GM23338 (cell line): ENCODE data around the gene LSM12. TPM values are rescaled to one million over a fixed set of nuclear protein-coding genes. Genes with fewer than 3 reads are reported as not detected.
A peak's percentile ranks its signal among the peaks of the same experiment; 100 is the strongest.

Source experiments
- ATAC-seq: fragments of 200-7000 bp; cut with Tn5 transposase; 3 replicates; pipeline ENCODE4 v1.9.1; 2020
- DNase-seq: peaks from one replicate; pipeline ENCODE4 v3.0.0-alpha.2; 2015; ENCODE audit warnings: low spot score
- H2AFZ ChIP-seq: fragments of 200-600 bp; sonication (generic); 2 replicates; pipeline ENCODE4 v1.8.0; 2016; ENCODE audit warnings: antibody characterized with exemption, mild to moderate bottlenecking, moderate library complexity
- H3F3A ChIP-seq: fragments of 200-600 bp; sonication (generic); replicated peaks from 2 replicates; pipeline ENCODE4 v1.8.0; 2017; ENCODE audit warnings: antibody characterized with exemption, mixed run types, low read depth
- H3K27ac ChIP-seq: fragments of 200-600 bp; sonication (generic); 2 replicates; pipeline ENCODE4 v1.6.1; 2016; ENCODE audit warnings: low read depth
- H3K27me3 ChIP-seq: fragments of 200-600 bp; sonication (generic); 2 replicates; pipeline ENCODE4 v1.8.0; 2016; ENCODE audit warnings: mild to moderate bottlenecking, mixed run types, moderate library complexity; ENCODE audit not compliant: insufficient read depth
- H3K36me3 ChIP-seq: fragments of 200-600 bp; sonication (generic); 2 replicates; pipeline ENCODE4 v1.8.0; 2016; ENCODE audit warnings: mild to moderate bottlenecking; ENCODE audit not compliant: insufficient read depth
- H3K4me1 ChIP-seq: fragments of 200-600 bp; sonication (generic); 2 replicates; pipeline ENCODE4 v1.8.0; 2016; ENCODE audit warnings: mild to moderate bottlenecking, moderate library complexity; ENCODE audit not compliant: insufficient read depth
- H3K4me2 ChIP-seq: fragments of 200-600 bp; sonication (generic); 2 replicates; pipeline ENCODE4 v1.7.1; 2017; ENCODE audit warnings: mixed run types
- H3K4me3 ChIP-seq: fragments of 200-600 bp; sonication (generic); 2 replicates; pipeline ENCODE4 v1.6.1; 2016; ENCODE audit warnings: mixed run types
- H3K79me2 ChIP-seq: fragments of 200-600 bp; sonication (generic); replicated peaks from 2 replicates; pipeline ENCODE4 v1.8.0; 2017; ENCODE audit warnings: mild to moderate bottlenecking; ENCODE audit not compliant: insufficient read depth
- H3K9me2 ChIP-seq: fragments of 200-600 bp; sonication (generic); 2 replicates; pipeline ENCODE4 v1.8.0; 2017; ENCODE audit not compliant: insufficient read depth
- H4K20me1 ChIP-seq: fragments of 200-600 bp; sonication (generic); replicated peaks from 2 replicates; pipeline ENCODE4 v1.8.0; 2017; ENCODE audit warnings: mild to moderate bottlenecking; ENCODE audit not compliant: insufficient read depth
- H3K27ac Mint-ChIP-seq: 2 replicates; pipeline ENCODE4 v1.8.0; 2020; ENCODE audit warnings: inconsistent platforms, mild to moderate bottlenecking, moderate library complexity, mixed read lengths
- H3K27me3 Mint-ChIP-seq: 3 replicates; pipeline ENCODE4 v1.8.0; 2022; ENCODE audit warnings: low read depth, mild to moderate bottlenecking, moderate library complexity, mixed read lengths, inconsistent platforms; ENCODE audit not compliant: insufficient read depth, poor library complexity
- H3K36me3 Mint-ChIP-seq: 3 replicates; pipeline ENCODE4 v1.8.0; 2021; ENCODE audit warnings: low read depth, mild to moderate bottlenecking, inconsistent platforms, moderate library complexity, mixed read lengths
- H3K4me1 Mint-ChIP-seq: 3 replicates; pipeline ENCODE4 v1.8.0; 2020; ENCODE audit warnings: mild to moderate bottlenecking, inconsistent platforms, mixed read lengths
- H3K4me3 Mint-ChIP-seq: 3 replicates; pipeline ENCODE4 v1.8.0; 2021; ENCODE audit warnings: moderate library complexity, mild to moderate bottlenecking, inconsistent platforms, mixed read lengths
- H3K9me3 Mint-ChIP-seq: 3 replicates; pipeline ENCODE4 v1.8.0; 2020; ENCODE audit warnings: moderate library complexity, mild to moderate bottlenecking, inconsistent platforms, mixed read lengths
- CREB1 ChIP-seq: fragments of 250-450 bp; sonication (Bioruptor Pico); IDR thresholded peaks from 2 replicates; pipeline ENCODE4 v1.5.0; 2020; ENCODE audit warnings: low read depth, mild to moderate bottlenecking, moderate library complexity
- CTCF ChIP-seq, 2 experiments: fragments of 200-600 bp in 1 of 2; sonication (generic) in 1 of 2; conservative IDR thresholded peaks; 2 replicates each; pipeline versions ENCODE4 v1.5.1 to v1.6.1; 2016 to 2017; ENCODE audit warnings: antibody characterized with exemption in 2 of 2, low read depth in 2 of 2, mild to moderate bottlenecking in 2 of 2, moderate library complexity in 1 of 2
- ETS1 ChIP-seq: IDR thresholded peaks from 2 replicates; pipeline ENCODE4 v1.6.1; 2016; ENCODE audit warnings: antibody characterized with exemption
- EZH2 ChIP-seq: fragments of 200-600 bp; sonication (generic); IDR thresholded peaks from one replicate; pipeline ENCODE4 v1.8.0; 2017; ENCODE audit warnings: antibody characterized with exemption, mild to moderate bottlenecking, low read depth; ENCODE audit not compliant: unreplicated experiment
- EZH2phosphoT487 ChIP-seq: fragments of 200-600 bp; sonication (generic); IDR thresholded peaks from one replicate; pipeline ENCODE4 v1.8.1; 2018; ENCODE audit warnings: antibody characterized with exemption; ENCODE audit not compliant: unreplicated experiment
- JUNB ChIP-seq: IDR thresholded peaks from one replicate; pipeline ENCODE4 v1.6.1; 2016; ENCODE audit warnings: antibody characterized with exemption; ENCODE audit not compliant: unreplicated experiment
- NANOG ChIP-seq: IDR thresholded peaks from 2 replicates; pipeline ENCODE4 v1.6.1; 2016; ENCODE audit warnings: antibody characterized with exemption, borderline replicate concordance
- POLR2AphosphoS5 ChIP-seq: IDR thresholded peaks from 2 replicates; pipeline ENCODE4 v1.6.1; 2016; ENCODE audit warnings: antibody characterized with exemption, low read depth
- REST ChIP-seq: IDR thresholded peaks from one replicate; pipeline ENCODE4 v1.6.1; 2018; ENCODE audit warnings: antibody characterized with exemption; ENCODE audit not compliant: unreplicated experiment
- STAT1 ChIP-seq: IDR thresholded peaks from one replicate; pipeline ENCODE4 v1.6.1; 2016; ENCODE audit warnings: antibody characterized with exemption; ENCODE audit not compliant: unreplicated experiment
- ZNF114 ChIP-seq: fragments of 250-450 bp; sonication (Bioruptor Pico); IDR thresholded peaks from 2 replicates; pipeline ENCODE4 v1.5.0; 2020; ENCODE audit warnings: mild to moderate bottlenecking, moderate library complexity
- ZNF331 ChIP-seq: fragments of 250-450 bp; sonication (Bioruptor Pico); IDR thresholded peaks from 2 replicates; pipeline ENCODE4 v1.5.0; 2020; ENCODE audit warnings: low read depth, mild to moderate bottlenecking, moderate library complexity
- ZNF462 ChIP-seq: fragments of 250-450 bp; sonication (Bioruptor Pico); IDR thresholded peaks from 2 replicates; pipeline ENCODE4 v1.5.0; 2020; ENCODE audit warnings: mild to moderate bottlenecking, moderate library complexity
- polyA plus RNA-seq: library from polyadenylated mRNA; unstranded; fragments of >200 nt; fragmentation: Nextera tagmentation; extraction: Ambion mirVana; gene quantifications from 2 replicates; pipeline ENCODE4 v1.2.1, GENCODE V29; 2016
- total RNA-seq: library from RNA; depleted of rRNA; stranded (reverse); fragments of >200 nt; shearing (Covaris generic); gene quantifications from 2 replicates; pipeline ENCODE4 v1.2.3, GENCODE V29; 2014

LSM12 gene
- total and polyA plus RNA-seq, 2 experiments from 2014 or later: 72.7 to 241 TPM

- H3K27ac ChIP-seq: peak within 1 kb of the TSS; percentile 98
- H3K4me2 ChIP-seq: peak within 1 kb of the TSS; percentile 94
- peaks cover 25% of the 10 kb centered on the region for H3K4me1 Mint-ChIP-seq
- no peak for TF ChIP-seq ZNF462 (CRISPR knock-in tag)
- TF ChIP-seq ZNF331 (CRISPR knock-in tag): no peak
- TF ChIP-seq EZH2phosphoT487: no peak
- 0 out of 2 replicates have a peak, but pooled peaks have one; percentile 42 for TF ChIP-seq ETS1
- peak; percentile 46 for TF ChIP-seq CREB1 (CRISPR knock-in tag)
- TF ChIP-seq STAT1: no peak
- TF ChIP-seq REST: peak; percentile 24
- 0 out of 4 replicates have a peak, but pooled peaks of 1 of the 2 experiments have one; percentile 2 for TF ChIP-seq CTCF (conservative IDR thresholded peaks at IDR 0.05; ENCODE audit: low read depth in 2 of 2)
- no peak for TF ChIP-seq ZNF114
- TF ChIP-seq POLR2AphosphoS5: peak; percentile 95
- no peak for TF ChIP-seq EZH2
- no peak for TF ChIP-seq JUNB
- no peak for TF ChIP-seq NANOG
- H3K79me2 ChIP-seq: peaks cover 30% of the 10 kb centered on the region
- DNase-seq (peak; percentile 99), ATAC-seq (peak; percentile 79)
- no peaks in the 10 kb centered on the region; the same call in 1 of the 2 replicates for H4K20me1 ChIP-seq
- H3K4me3 Mint-ChIP-seq: peak within 1 kb of the TSS; percentile 95
- H3K9me2 ChIP-seq: no peaks in the 10 kb centered on the region; the same call in 1 of the 2 replicates
- peaks cover 9% of the 10 kb centered on the region; the same call in 1 of the 2 replicates for H3K36me3 ChIP-seq
- peaks cover 19% of the 10 kb centered on the region for H3F3A ChIP-seq
- peaks cover 24% of the 10 kb centered on the region; the same call in 1 of the 2 replicates for H3K4me1 ChIP-seq
- H3K27me3 ChIP-seq: no peaks in the 10 kb centered on the region
- peak within 1 kb of the TSS; percentile 97 for H3K27ac Mint-ChIP-seq
- peaks cover 30% of the 10 kb centered on the region for H3K36me3 Mint-ChIP-seq
- peak within 1 kb of the TSS; percentile 84 for H2AFZ ChIP-seq
- no peaks in the 10 kb centered on the region; the same call in 2 of the 3 replicates for H3K9me3 Mint-ChIP-seq
- H3K27me3 Mint-ChIP-seq: peaks cover 2% of the 10 kb centered on the region
- H3K4me3 ChIP-seq: peak within 1 kb of the TSS; percentile 99
Observed at GRCh38 chr17:44070455-44071197, 4.2 kb upstream of the LSM12 start, which contains the start of gene G6PC3. TSS of gene G6PC3 (plus strand) at chr17:44070735. CDS start at chr17:44070966, 231 bp downstream.
